CD4-positive, alpha-beta memory T cell (primary cell): Measurements from ENCODE around the gene GRID1. TPM values are rescaled to one million over a fixed set of nuclear protein-coding genes. Genes with fewer than 3 reads are reported as not detected.

Source experiments
- CTCF ChIA-PET: fragments of 350-600 bp; sonication (Branson Sonifier 250); formaldehyde crosslinking; loops from one replicate; lab custom pipeline; 2021; ENCODE audit warnings: inconsistent platforms; ENCODE audit not compliant: partially characterized antibody; lab: Charles Lee
- POLR2A ChIA-PET: fragments of 350-600 bp; sonication (Branson Sonifier 250); formaldehyde crosslinking; loops from one replicate; lab custom pipeline; 2021; ENCODE audit not compliant: partially characterized antibody; lab: Charles Lee
- DNase-seq, 5 donors: peaks; one replicate each; pipeline versions ENCODE4 v3.0.0 to v3.0.0-alpha.2; 2020 to 2022; ENCODE audit warnings: mixed read lengths in 1 of 5
- H3K27ac ChIP-seq: one replicate; pipeline ENCODE4 v1.7.0; 2013; ENCODE audit warnings: low read depth, low read length
- H3K27me3 ChIP-seq: 2 replicates; pipeline ENCODE4 v1.7.0; 2013; ENCODE audit warnings: mild to moderate bottlenecking, low read length, moderate library complexity; ENCODE audit not compliant: insufficient read depth
- H3K36me3 ChIP-seq: 2 replicates; pipeline ENCODE4 v1.7.0; 2013; ENCODE audit warnings: mild to moderate bottlenecking, low read length, moderate library complexity; ENCODE audit not compliant: insufficient read depth
- H3K4me1 ChIP-seq: 2 replicates; pipeline ENCODE4 v1.7.0; 2013; ENCODE audit warnings: mild to moderate bottlenecking, low read length, moderate library complexity; ENCODE audit not compliant: insufficient read depth
- H3K4me3 ChIP-seq, 2 donors: one replicate each; pipeline ENCODE4 v1.7.0; 2013; ENCODE audit warnings: low read length in 2 of 2, mild to moderate bottlenecking in 1 of 2
- H3K9me3 ChIP-seq, 2 donors: one replicate each; pipeline ENCODE4 v1.7.0; 2013; ENCODE audit warnings: low read length in 2 of 2, control low read depth in 1 of 2; ENCODE audit not compliant: control insufficient read depth in 1 of 2
- H3K27ac Mint-ChIP-seq, 7 donors: one replicate each; pipeline ENCODE4 v1.8.0; 2020 to 2021; ENCODE audit warnings: mixed read lengths in 7 of 7, mild to moderate bottlenecking in 6 of 7, inconsistent platforms in 3 of 7, moderate library complexity in 3 of 7
- H3K27me3 Mint-ChIP-seq, 2 donors: one replicate each; pipeline ENCODE4 v1.8.0; 2020 to 2021; ENCODE audit warnings: mixed read lengths in 2 of 2
- H3K36me3 Mint-ChIP-seq, 2 donors: one replicate each; pipeline ENCODE4 v1.8.0; 2020 to 2021; ENCODE audit warnings: mixed read lengths in 2 of 2, inconsistent platforms in 1 of 2, mild to moderate bottlenecking in 1 of 2
- H3K4me1 Mint-ChIP-seq, 4 donors: one replicate each; pipeline ENCODE4 v1.8.0; 2020 to 2021; ENCODE audit warnings: mixed read lengths in 4 of 4, mild to moderate bottlenecking in 1 of 4
- H3K4me3 Mint-ChIP-seq, 8 donors: one replicate each; pipeline ENCODE4 v1.8.0; 2020 to 2021; ENCODE audit warnings: mixed read lengths in 8 of 8, mild to moderate bottlenecking in 7 of 8, moderate library complexity in 6 of 8, inconsistent platforms in 3 of 8
- H3K9me3 Mint-ChIP-seq, 8 donors: one replicate each; pipeline ENCODE4 v1.8.0; 2020 to 2021; ENCODE audit warnings: mixed read lengths in 8 of 8, mild to moderate bottlenecking in 5 of 8, inconsistent platforms in 3 of 8, moderate library complexity in 1 of 8
- intact Hi-C: fragments of 100-400 bp; cut with micrococcal nuclease; formaldehyde crosslinking; loops from one replicate; pipeline ENCODE4 v1.15.1; 2023
- polyA plus RNA-seq, 2 donors: library from polyadenylated mRNA; unstranded; fragments of 300-500 nt; fragmentation: Illumina TruSeq; gene quantifications; one replicate each; pipeline ENCODE4 v1.2.3, GENCODE V29; 2021
- total RNA-seq, 2 experiments: library from RNA; stranded (reverse); gene quantifications; one replicate each; pipeline ENCODE4 v1.2.3, GENCODE V29; 2021

GRID1 gene
- total and polyA plus RNA-seq, 4 experiments from 2014 or later, result not detected

- CTCF ChIA-PET, result no interaction called here
- POLR2A ChIA-PET, result no interaction called here
- intact Hi-C loops, result no loop called here
- no peak overlapping the region for H3K4me3 ChIP-seq
- H3K9me3 Mint-ChIP-seq, result no peaks in the 10 kb centered on the region
- H3K4me1 Mint-ChIP-seq, result no peaks in the 10 kb centered on the region
- H3K27ac Mint-ChIP-seq, result no peak overlapping the region
- H3K9me3 ChIP-seq, result no peaks in the 10 kb centered on the region
- no peaks in the 10 kb centered on the region for H3K36me3 Mint-ChIP-seq
- H3K4me3 Mint-ChIP-seq, result no peak overlapping the region
- H3K27me3 Mint-ChIP-seq, result peaks cover 4 to 8% of the 10 kb centered on the region in 2 donors
- no peaks in the 10 kb centered on the region for H3K27me3 ChIP-seq
- no peak overlapping the region for H3K27ac ChIP-seq
- no peaks in the 10 kb centered on the region for H3K4me1 ChIP-seq
- no peaks in the 10 kb centered on the region for H3K36me3 ChIP-seq
- no peak for DNase-seq
Observed at GRCh38 chr10:86229811-86230556, 136.6 kb downstream of the GRID1 start.

GRCh38 chr10:86229376-86229775 lies 137.2 kb downstream of the GRID1 start:
- H3K9me3 ChIP-seq, result no peaks in the 10 kb centered on the region
- no peak overlapping the region for H3K27ac ChIP-seq
- ChIA-PET POLR2A (no interaction called here), CTCF (no interaction called here)
- H3K4me1 ChIP-seq, result no peaks in the 10 kb centered on the region
- no peak overlapping the region for H3K4me3 ChIP-seq
- Mint-ChIP-seq H3K4me1 (no peaks in the 10 kb centered on the region), H3K36me3 (no peaks in the 10 kb centered on the region), H3K27ac (no peak overlapping the region), H3K9me3 (no peaks in the 10 kb centered on the region), H3K27me3 (peaks cover 2 to 8% of the 10 kb centered on the region in 2 donors), H3K4me3 (no peak overlapping the region)
- no peak for DNase-seq
- no peaks in the 10 kb centered on the region for H3K27me3 ChIP-seq
- intact Hi-C loops, result no loop called here
- no peaks in the 10 kb centered on the region for H3K36me3 ChIP-seq

- H3K9me3 ChIP-seq, result no peaks in the 10 kb centered on the region
- POLR2A ChIA-PET, result no interaction called here
- H3K4me1 Mint-ChIP-seq, result no peaks in the 10 kb centered on the region
Observed at GRCh38 chr10:86227501-86228258, 138.9 kb downstream of the GRID1 start.

GRCh38 chr10:86226781-86227201 lies 139.8 kb downstream of the GRID1 start:
- no peak overlapping the region for H3K27ac ChIP-seq

More at GRCh38 chr10:86227501-86228258, 138.9 kb downstream of the GRID1 start:
- DNase-seq, result no peak
- H3K4me3 ChIP-seq, result no peak overlapping the region
- intact Hi-C loops, result no loop called here
- Mint-ChIP-seq H3K9me3 (no peaks in the 10 kb centered on the region), H3K27me3 (peaks cover 0 to 6% of the 10 kb centered on the region in 2 donors), H3K4me3 (no peak overlapping the region), H3K27ac (no peak overlapping the region), H3K36me3 (no peaks in the 10 kb centered on the region)
- H3K4me1 ChIP-seq, result no peaks in the 10 kb centered on the region
- no peaks in the 10 kb centered on the region for H3K27me3 ChIP-seq
- H3K27ac ChIP-seq, result no peak overlapping the region
- no peaks in the 10 kb centered on the region for H3K36me3 ChIP-seq
- CTCF ChIA-PET, result no interaction called here

GRCh38 chr10:86226016-86226415 lies 140.6 kb downstream of the GRID1 start:
- no peak for DNase-seq
- ChIA-PET CTCF (no interaction called here), POLR2A (no interaction called here)
- H3K27ac ChIP-seq, result no peak overlapping the region
- Mint-ChIP-seq H3K4me1 (no peaks in the 10 kb centered on the region), H3K36me3 (no peaks in the 10 kb centered on the region), H3K27ac (no peak overlapping the region), H3K9me3 (no peaks in the 10 kb centered on the region), H3K4me3 (no peak overlapping the region), H3K27me3 (peaks cover 0 to 7% of the 10 kb centered on the region in 2 donors)
- H3K27me3 ChIP-seq, result no peaks in the 10 kb centered on the region
- H3K36me3 ChIP-seq, result no peaks in the 10 kb centered on the region
- H3K4me3 ChIP-seq, result no peak overlapping the region
- intact Hi-C loops, result no loop called here
- no peaks in the 10 kb centered on the region for H3K9me3 ChIP-seq
- H3K4me1 ChIP-seq, result no peaks in the 10 kb centered on the region

More at GRCh38 chr10:86226781-86227201, 139.8 kb downstream of the GRID1 start:
- H3K36me3 Mint-ChIP-seq, result no peaks in the 10 kb centered on the region
- H3K36me3 ChIP-seq, result no peaks in the 10 kb centered on the region
- no peaks in the 10 kb centered on the region for H3K4me1 Mint-ChIP-seq
- peaks cover 0 to 6% of the 10 kb centered on the region in 2 donors for H3K27me3 Mint-ChIP-seq
- DNase-seq, result no peak
- POLR2A ChIA-PET, result no interaction called here
- no peak overlapping the region for H3K27ac Mint-ChIP-seq
- no peaks in the 10 kb centered on the region for H3K9me3 ChIP-seq
- intact Hi-C loops, result no loop called here
- H3K4me3 ChIP-seq, result no peak overlapping the region
- no peak overlapping the region for H3K4me3 Mint-ChIP-seq
- no peaks in the 10 kb centered on the region for H3K9me3 Mint-ChIP-seq
- H3K27me3 ChIP-seq, result no peaks in the 10 kb centered on the region
- no peaks in the 10 kb centered on the region for H3K4me1 ChIP-seq
- CTCF ChIA-PET, result no interaction called here

- no peak for DNase-seq
- Histone ChIP-seq H3K9me3 (no peaks in the 10 kb centered on the region), H3K27ac (no peak overlapping the region), H3K36me3 (no peaks in the 10 kb centered on the region), H3K4me3 (no peak overlapping the region), H3K4me1 (no peaks in the 10 kb centered on the region), H3K27me3 (no peaks in the 10 kb centered on the region)
- intact Hi-C loops, result no loop called here
- no peaks in the 10 kb centered on the region for H3K4me1 Mint-ChIP-seq
- POLR2A ChIA-PET, result no interaction called here
- CTCF ChIA-PET, result no interaction called here
- no peaks in the 10 kb centered on the region for H3K36me3 Mint-ChIP-seq
- H3K4me3 Mint-ChIP-seq, result no peak overlapping the region
- H3K9me3 Mint-ChIP-seq, result no peaks in the 10 kb centered on the region
- peaks cover under 1 to 7% of the 10 kb centered on the region in 2 donors for H3K27me3 Mint-ChIP-seq
- H3K27ac Mint-ChIP-seq, result peak overlapping the region in 1 of 7 donors; percentile 19
Observed at GRCh38 chr10:86225103-86225782, 141.4 kb downstream of the GRID1 start.
